CD4-positive, alpha-beta T cell (primary cell): ENCODE results near the gene RASA4B. TPM values are rescaled to one million over a fixed set of nuclear protein-coding genes. Genes with fewer than 3 reads are reported as not detected.
A peak's percentile ranks its signal among the peaks of the same experiment; 100 is the strongest.
"Not testable (repeated sequence)": the region's sequence is repeated elsewhere in the genome, so short reads cannot be mapped to it uniquely, and the experiment has no call there.

Experiments
- ATAC-seq: fragments of 200-7000 bp; cut with Tn5 transposase; one replicate; pipeline ENCODE4 v1.10.0; 2022; ENCODE audit warnings: mild to moderate bottlenecking; ENCODE audit not compliant: poor library complexity
- CTCF ChIA-PET: fragments of 350-600 bp; sonication (Branson Sonifier 250); formaldehyde crosslinking; loops from one replicate; lab custom pipeline; 2021; ENCODE audit warnings: antibody characterized with exemption, inconsistent platforms; lab: Charles Lee
- POLR2A ChIA-PET: fragments of 350-600 bp; sonication (Branson Sonifier 250); formaldehyde crosslinking; loops from one replicate; lab custom pipeline; 2021; ENCODE audit warnings: antibody characterized with exemption, inconsistent platforms; lab: Charles Lee
- DNase-seq, 14 experiments: peaks; one replicate each; pipeline ENCODE4 v3.0.0-alpha.2; 2013 to 2020; ENCODE audit warnings: mixed read lengths in 2 of 14
- H3K27ac ChIP-seq, 2 donors: one replicate each; pipeline versions ENCODE4 v1.5.1 to v1.7.0; 2013; ENCODE audit warnings: low read length in 2 of 2, low read depth in 1 of 2, mild to moderate bottlenecking in 1 of 2
- H3K27me3 ChIP-seq, 2 experiments: 1 replicate in 1 of 2; 2 replicates in 1 of 2; pipeline versions ENCODE4 v1.6.1 to v1.7.0; 2013; ENCODE audit warnings: low read length in 2 of 2, control low read depth in 1 of 2, mild to moderate bottlenecking in 1 of 2, moderate library complexity in 1 of 2; ENCODE audit not compliant: insufficient read depth in 2 of 2, control insufficient read depth in 1 of 2
- H3K36me3 ChIP-seq: one replicate; pipeline ENCODE4 v1.6.1; 2013; ENCODE audit warnings: low read length, control low read depth; ENCODE audit not compliant: insufficient read depth
- H3K4me1 ChIP-seq: one replicate; pipeline ENCODE4 v1.6.1; 2013; ENCODE audit warnings: low read length, control low read depth; ENCODE audit not compliant: insufficient read depth
- H3K4me3 ChIP-seq: one replicate; pipeline ENCODE4 v1.5.1; 2013; ENCODE audit warnings: mild to moderate bottlenecking, low read length, moderate library complexity
- H3K9me3 ChIP-seq, 2 experiments: 1 replicate in 1 of 2; 2 replicates in 1 of 2; pipeline versions ENCODE4 v1.6.1 to v1.7.0; 2013; ENCODE audit warnings: low read length in 2 of 2, mild to moderate bottlenecking in 2 of 2, control low read depth in 1 of 2, moderate library complexity in 1 of 2; ENCODE audit not compliant: control insufficient read depth in 1 of 2, insufficient read depth in 1 of 2
- H3K27ac Mint-ChIP-seq: one replicate; pipeline ENCODE4 v1.8.0; 2020; ENCODE audit warnings: mixed read lengths
- H3K27me3 Mint-ChIP-seq: one replicate; pipeline ENCODE4 v1.8.0; 2021; ENCODE audit warnings: mixed read lengths
- H3K36me3 Mint-ChIP-seq: one replicate; pipeline ENCODE4 v1.8.0; 2021; ENCODE audit warnings: low read depth, mixed read lengths
- H3K4me1 Mint-ChIP-seq: one replicate; pipeline ENCODE4 v1.8.0; 2021; ENCODE audit warnings: low read depth, mixed read lengths
- H3K4me3 Mint-ChIP-seq: one replicate; pipeline ENCODE4 v1.8.0; 2020; ENCODE audit warnings: mild to moderate bottlenecking, mixed read lengths
- H3K9me3 Mint-ChIP-seq: one replicate; pipeline ENCODE4 v1.8.0; 2020; ENCODE audit warnings: mixed read lengths
- CTCF ChIP-seq: fragments of 200-600 bp; IDR thresholded peaks from one replicate; pipeline ENCODE4 v1.8.0; 2022; ENCODE audit warnings: antibody characterized with exemption, mild to moderate bottlenecking
- intact Hi-C, 2 experiments: fragments of 100-400 bp; cut with DNase I in 1 of 2; cut with micrococcal nuclease in 1 of 2; formaldehyde crosslinking; loops; one replicate each; pipeline versions ENCODE4 v1.15.1 to v1.9.0; 2023 to 2025; cut with DNase I, micrococcal nuclease
- total RNA-seq, 174 experiments: library from RNA in 2 of 174; stranded (reverse) in 2 of 174; gene quantifications; one replicate each; pipeline ENCODE4 v1.2.3 and lab custom pipeline; 2021 to 2026

The RASA4B gene
- total RNA-seq, 2 experiments from 2014 or later, result 31.9 to 40.7 TPM

GRCh38 chr7:102479982-102480637 is 37.5 kb downstream of the RASA4B start:
- H3K9me3 Mint-ChIP-seq, H3K36me3 ChIP-seq, H3K4me1 ChIP-seq, H3K27ac Mint-ChIP-seq, POLR2A ChIA-PET, H3K27me3 Mint-ChIP-seq, CTCF ChIA-PET, H3K4me1 Mint-ChIP-seq, H3K36me3 Mint-ChIP-seq, H3K27ac ChIP-seq, intact Hi-C loops, ATAC-seq, H3K4me3 ChIP-seq, H3K9me3 ChIP-seq, H3K27me3 ChIP-seq: not testable (repeated sequence)
- peak overlapping the region; percentile 20 for H3K4me3 Mint-ChIP-seq
- peak; percentile 29 for TF ChIP-seq CTCF
- DNase-seq, result peak in 3 of 14 experiments; percentile 29 to 38 (median 33)

GRCh38 chr7:102479209-102479584 is 38.4 kb downstream of the RASA4B start:
- peak overlapping the region; percentile 90 for H3K27ac Mint-ChIP-seq
- not testable (repeated sequence) for H3K27me3 ChIP-seq, H3K36me3 Mint-ChIP-seq

GRCh38 chr7:102478314-102479208 is 39.0 kb downstream of the RASA4B start, which contains the start of gene POLR2J:
Gene POLR2J, minus strand, starts transcription at chr7:102478922. Its CDS starts 62 bp downstream, at chr7:102478860.
- H3K27ac ChIP-seq, H3K9me3 ChIP-seq, POLR2A ChIA-PET, intact Hi-C loops, H3K4me1 Mint-ChIP-seq, H3K27me3 ChIP-seq, H3K36me3 Mint-ChIP-seq, CTCF ChIA-PET, H3K9me3 Mint-ChIP-seq, H3K4me1 ChIP-seq, H3K36me3 ChIP-seq, H3K27me3 Mint-ChIP-seq: not testable (repeated sequence)
- peak within 1 kb of the TSS; percentile 90 for H3K27ac Mint-ChIP-seq
- H3K4me3 ChIP-seq, result peak within 1 kb of the TSS; percentile 49
- TF ChIP-seq CTCF, result peak; percentile 58
- ATAC-seq (peak; percentile 89), DNase-seq (peak; percentile 81 to 98 (median 88))
- H3K4me3 Mint-ChIP-seq, result peak within 1 kb of the TSS; percentile 92

More at GRCh38 chr7:102479209-102479584, 38.4 kb downstream of the RASA4B start:
- DNase-seq, H3K4me1 Mint-ChIP-seq, H3K9me3 Mint-ChIP-seq, H3K4me1 ChIP-seq, intact Hi-C loops, H3K27me3 Mint-ChIP-seq, H3K4me3 Mint-ChIP-seq, H3K9me3 ChIP-seq, H3K36me3 ChIP-seq, CTCF ChIA-PET, ATAC-seq, H3K27ac ChIP-seq, H3K4me3 ChIP-seq, POLR2A ChIA-PET: not testable (repeated sequence)

- H3K27me3 Mint-ChIP-seq, H3K4me1 ChIP-seq, H3K4me3 ChIP-seq, CTCF ChIA-PET, H3K27me3 ChIP-seq, DNase-seq, H3K27ac Mint-ChIP-seq, H3K9me3 Mint-ChIP-seq, H3K27ac ChIP-seq, POLR2A ChIA-PET, H3K4me1 Mint-ChIP-seq, intact Hi-C loops, H3K4me3 Mint-ChIP-seq, ATAC-seq, H3K9me3 ChIP-seq: not testable (repeated sequence)
- peaks cover 22% of the 10 kb centered on the region for H3K36me3 Mint-ChIP-seq
- peaks cover 29% of the 10 kb centered on the region for H3K36me3 ChIP-seq
Measured at GRCh38 chr7:102474736-102475435, 42.7 kb downstream of the RASA4B start.

GRCh38 chr7:102474116-102474515 is 43.5 kb downstream of the RASA4B start:
- peak in 1 of 14 experiments; percentile 11 for DNase-seq
- H3K4me3 ChIP-seq, H3K27ac ChIP-seq, H3K27ac Mint-ChIP-seq, H3K4me3 Mint-ChIP-seq, H3K27me3 ChIP-seq, H3K27me3 Mint-ChIP-seq, H3K4me1 ChIP-seq, POLR2A ChIA-PET, H3K9me3 Mint-ChIP-seq, H3K4me1 Mint-ChIP-seq, intact Hi-C loops, H3K9me3 ChIP-seq, ATAC-seq: not testable (repeated sequence)
- H3K36me3 Mint-ChIP-seq, result peaks cover 22% of the 10 kb centered on the region
- peaks cover 31% of the 10 kb centered on the region for H3K36me3 ChIP-seq
- CTCF ChIA-PET, result interaction anchor here (1.4 kb wide), 1 partner anchor 62 kb away, joined by 3 read pairs; no protein-coding TSS in a partner anchor
